ENCODE results near the gene CHRM4. TPM values are rescaled to one million over a fixed set of nuclear protein-coding genes. Genes with fewer than 3 reads are reported as not detected.

CHRM4 gene
- total RNA-seq, 1 donor = 1.3 TPM

GRCh38 chr11:46414466-46414796 lies 22.9 kb upstream of the CHRM4 start:
- Histone ChIP-seq H3K4me3 (ENCODE audit: low read length) (no peak overlapping the region), H3K4me1 (ENCODE audit: insufficient read depth, low read length) (no peaks in the 10 kb centered on the region), H3K9me3 (ENCODE audit: low read depth, low read length) (no peaks in the 10 kb centered on the region), H3K27me3 (ENCODE audit: insufficient read depth, low read length) (no peaks in the 10 kb centered on the region)

DNA sequence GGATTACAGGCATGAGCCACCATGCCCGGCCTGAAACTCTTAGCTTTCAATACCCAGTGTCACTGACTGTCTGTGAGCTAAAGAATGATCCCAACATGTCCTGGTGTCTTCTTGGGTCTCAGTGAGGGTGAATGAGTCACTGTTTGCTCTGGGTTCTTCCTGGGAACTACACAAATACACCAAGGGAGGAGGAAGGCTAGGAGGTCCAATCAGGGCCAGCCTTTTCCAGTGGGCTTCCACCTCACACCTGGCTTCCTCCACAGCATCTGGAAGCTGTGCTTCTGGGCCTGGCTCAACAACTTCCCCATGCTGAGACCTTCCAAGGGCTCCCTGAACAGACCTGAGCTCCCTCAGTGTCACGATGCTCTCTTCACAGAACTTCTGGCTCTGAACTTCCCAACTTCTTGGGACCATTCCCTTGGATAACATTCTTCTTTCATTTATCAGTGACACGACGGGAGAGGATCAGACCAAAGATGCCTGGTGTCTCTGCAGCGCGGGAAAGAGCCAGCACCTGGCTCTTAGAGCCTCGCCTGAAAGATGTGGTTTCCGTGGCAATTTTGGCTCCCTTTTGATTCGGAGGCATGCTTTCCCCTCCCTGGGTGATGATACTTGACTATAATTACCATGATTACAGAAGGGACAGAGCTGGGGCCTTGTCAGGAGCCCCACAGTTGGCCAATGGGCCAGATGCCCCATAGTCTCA lies 22.3 kb upstream of the CHRM4 start:
- no peaks in the 10 kb centered on the region for H3K4me1 ChIP-seq (ENCODE audit: insufficient read depth, low read length)
- H3K4me3 ChIP-seq (ENCODE audit: low read length) = no peak overlapping the region

DNA sequence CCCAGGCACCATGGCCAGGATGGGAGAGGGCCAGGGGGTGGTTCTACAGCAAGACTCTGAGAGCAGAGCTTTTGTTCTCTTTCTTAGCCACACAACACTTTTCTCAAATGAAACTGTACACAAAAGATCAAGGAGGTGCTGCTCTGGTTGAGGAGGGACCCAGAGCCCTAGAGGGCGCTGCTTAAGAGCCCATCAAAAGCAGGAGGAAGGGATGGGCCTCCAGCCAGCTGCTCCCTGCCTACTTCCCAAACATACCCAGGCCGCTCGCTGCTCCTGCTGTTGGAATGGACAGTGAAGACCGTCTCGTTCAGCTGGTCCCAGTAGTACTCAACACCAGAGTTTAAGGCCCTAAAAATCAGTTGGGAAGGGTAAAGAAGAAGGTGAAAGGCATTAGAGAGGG lies 18.4 kb upstream of the CHRM4 start:
- Histone ChIP-seq H3K4me1 (ENCODE audit: insufficient read depth, low read length) (no peaks in the 10 kb centered on the region), H3K9me3 (ENCODE audit: low read depth, low read length) (no peaks in the 10 kb centered on the region), H3K27me3 (ENCODE audit: insufficient read depth, low read length) (no peaks in the 10 kb centered on the region), H3K4me3 (ENCODE audit: low read length) (no peak overlapping the region)

More for the DNA sequence above, 22.3 kb upstream of the CHRM4 start:
- Histone ChIP-seq H3K27me3 (ENCODE audit: insufficient read depth, low read length) (no peaks in the 10 kb centered on the region), H3K9me3 (ENCODE audit: low read depth, low read length) (no peaks in the 10 kb centered on the region)

GRCh38 chr11:46408407-46408986 lies 16.9 kb upstream of the CHRM4 start:
- Histone ChIP-seq H3K9me3 (ENCODE audit: low read depth, low read length) (no peaks in the 10 kb centered on the region), H3K4me3 (ENCODE audit: low read length) (no peak overlapping the region)

GRCh38 chr11:46407635-46408034 lies 16.1 kb upstream of the CHRM4 start:
- no peaks in the 10 kb centered on the region for H3K27me3 ChIP-seq (ENCODE audit: insufficient read depth, low read length)
- H3K4me1 ChIP-seq (ENCODE audit: insufficient read depth, low read length) = no peaks in the 10 kb centered on the region
- no peak overlapping the region for H3K4me3 ChIP-seq (ENCODE audit: low read length)
- no peaks in the 10 kb centered on the region for H3K9me3 ChIP-seq (ENCODE audit: low read depth, low read length)

More at GRCh38 chr11:46408407-46408986, 16.9 kb upstream of the CHRM4 start:
- H3K4me1 ChIP-seq (ENCODE audit: insufficient read depth, low read length) = no peaks in the 10 kb centered on the region
- no peaks in the 10 kb centered on the region for H3K27me3 ChIP-seq (ENCODE audit: insufficient read depth, low read length)

- Histone ChIP-seq H3K4me1 (ENCODE audit: insufficient read depth, low read length) (no peaks in the 10 kb centered on the region), H3K27me3 (ENCODE audit: insufficient read depth, low read length) (no peaks in the 10 kb centered on the region), H3K4me3 (ENCODE audit: low read length) (no peak overlapping the region), H3K9me3 (ENCODE audit: low read depth, low read length) (no peaks in the 10 kb centered on the region)
These were observed 13.0 kb upstream of the CHRM4 start for GRCh38 chr11:46404476-46405017.

- Histone ChIP-seq H3K9me3 (ENCODE audit: low read depth, low read length) (no peaks in the 10 kb centered on the region), H3K27me3 (ENCODE audit: insufficient read depth, low read length) (no peaks in the 10 kb centered on the region), H3K4me3 (ENCODE audit: low read length) (no peak overlapping the region), H3K4me1 (ENCODE audit: insufficient read depth, low read length) (no peaks in the 10 kb centered on the region)
These were observed 11.7 kb upstream of the CHRM4 start for GRCh38 chr11:46402957-46403902.

DNA sequence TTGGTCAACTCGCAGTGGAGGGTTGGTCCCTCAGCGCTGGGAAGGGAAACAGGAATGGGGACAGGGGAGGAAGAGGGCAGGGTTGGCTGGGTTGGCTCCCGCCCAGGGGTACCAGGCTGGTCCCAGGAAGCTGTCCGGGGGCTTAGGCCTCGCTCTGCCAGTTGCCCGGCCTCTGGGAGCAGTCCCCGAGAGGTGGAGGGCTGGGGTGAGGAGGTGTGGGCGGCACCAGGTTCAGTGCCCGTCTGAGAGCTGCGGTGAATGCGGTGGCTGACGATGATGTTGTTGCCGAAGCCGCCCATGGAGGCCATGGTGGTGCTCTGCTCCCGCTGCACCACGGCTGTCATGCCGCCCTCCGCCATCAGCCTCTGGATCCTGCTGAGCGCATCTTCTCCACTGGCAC lies 6.0 kb upstream of the CHRM4 start:
- Histone ChIP-seq H3K27me3 (ENCODE audit: insufficient read depth, low read length) (peaks cover 9% of the 10 kb centered on the region), H3K4me1 (ENCODE audit: insufficient read depth, low read length) (peaks cover 6% of the 10 kb centered on the region), H3K4me3 (ENCODE audit: low read length) (no peak overlapping the region), H3K9me3 (ENCODE audit: low read depth, low read length) (no peaks in the 10 kb centered on the region)

- Histone ChIP-seq H3K27me3 (ENCODE audit: insufficient read depth, low read length) (peaks cover 35% of the 10 kb centered on the region), H3K4me3 (ENCODE audit: low read length) (no peak overlapping the region), H3K9me3 (ENCODE audit: low read depth, low read length) (no peaks in the 10 kb centered on the region), H3K4me1 (ENCODE audit: insufficient read depth, low read length) (peaks cover 34% of the 10 kb centered on the region)
These were observed 2.2 kb upstream of the CHRM4 start for GRCh38 chr11:46393759-46394158.

DNA sequence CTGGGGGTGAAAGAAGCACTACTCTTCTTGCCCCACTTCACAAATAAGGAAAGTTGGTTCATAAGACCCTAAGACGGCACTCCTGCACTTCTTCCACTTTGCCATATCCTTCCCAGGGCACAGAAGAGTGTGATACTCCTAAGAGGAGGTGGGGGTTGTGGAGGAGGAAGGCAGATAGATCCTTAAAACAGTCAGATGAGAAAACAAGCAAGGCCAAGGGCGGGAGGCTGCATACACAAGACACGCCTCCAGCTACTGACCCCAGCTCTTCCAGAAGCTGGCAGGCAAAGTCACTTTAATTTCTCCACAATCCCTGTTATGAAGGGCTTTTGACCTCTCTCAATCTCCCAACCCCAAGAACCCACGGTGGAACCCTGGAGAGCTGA lies 1.6 kb upstream of the CHRM4 start:
- Histone ChIP-seq H3K4me1 (ENCODE audit: insufficient read depth, low read length) (peaks cover 35% of the 10 kb centered on the region), H3K27me3 (ENCODE audit: insufficient read depth, low read length) (peaks cover 40% of the 10 kb centered on the region), H3K4me3 (ENCODE audit: low read length) (no peak overlapping the region), H3K9me3 (ENCODE audit: low read depth, low read length) (no peaks in the 10 kb centered on the region)

DNA sequence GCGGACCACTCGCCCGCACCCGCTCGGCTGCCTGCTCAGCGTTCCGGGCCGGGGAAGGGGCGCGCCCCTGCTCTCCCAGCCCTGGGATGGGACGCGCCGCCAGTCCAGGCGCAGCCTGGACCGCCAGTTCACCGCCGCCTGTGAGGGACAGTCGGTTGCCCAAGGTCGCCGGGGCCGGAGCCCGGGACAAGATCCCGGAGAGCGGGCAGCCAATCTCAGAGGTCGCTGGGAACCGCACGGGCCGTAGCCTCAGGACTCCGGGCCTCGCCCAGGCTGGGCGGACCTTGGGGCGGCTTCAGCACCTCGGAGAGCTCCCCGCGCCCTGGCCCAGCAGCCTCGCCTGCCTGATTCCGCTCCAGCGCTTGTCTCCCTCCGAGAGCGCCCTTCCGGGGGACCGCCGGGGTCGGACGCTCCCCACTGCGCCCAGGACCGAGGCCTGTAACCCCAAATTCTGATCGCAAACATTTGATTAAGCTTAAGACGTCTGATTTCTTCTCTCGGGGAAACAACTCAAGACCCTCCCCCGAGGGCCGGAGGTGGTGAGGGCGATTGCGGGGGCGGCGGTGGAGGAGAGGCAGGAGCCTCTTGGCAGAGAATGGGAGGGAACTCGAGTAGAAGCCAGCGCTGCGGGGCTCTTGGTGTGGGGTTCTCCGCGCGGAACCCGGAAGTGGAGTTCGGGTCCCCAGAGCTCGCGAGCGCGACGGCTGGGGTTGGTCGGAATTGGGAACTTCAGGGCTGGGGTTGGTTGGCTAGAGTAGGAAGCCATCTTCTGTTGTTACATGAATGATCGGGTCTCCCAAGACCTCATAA lies 1.1 kb upstream of the CHRM4 start:
- peaks cover 41% of the 10 kb centered on the region for H3K4me1 ChIP-seq (ENCODE audit: insufficient read depth, low read length)
- peaks cover 46% of the 10 kb centered on the region for H3K27me3 ChIP-seq (ENCODE audit: insufficient read depth, low read length)
- no peaks in the 10 kb centered on the region for H3K9me3 ChIP-seq (ENCODE audit: low read depth, low read length)
- H3K4me3 ChIP-seq (ENCODE audit: low read length) = no peak overlapping the region

- peaks cover 41% of the 10 kb centered on the region for H3K4me1 ChIP-seq (ENCODE audit: insufficient read depth, low read length)
- no peaks in the 10 kb centered on the region for H3K9me3 ChIP-seq (ENCODE audit: low read depth, low read length)
- no peak overlapping the region for H3K4me3 ChIP-seq (ENCODE audit: low read length)
- peaks cover 59% of the 10 kb centered on the region for H3K27me3 ChIP-seq (ENCODE audit: insufficient read depth, low read length)
These were observed 394 bp downstream of the CHRM4 start for GRCh38 chr11:46391186-46391577.

DNA sequence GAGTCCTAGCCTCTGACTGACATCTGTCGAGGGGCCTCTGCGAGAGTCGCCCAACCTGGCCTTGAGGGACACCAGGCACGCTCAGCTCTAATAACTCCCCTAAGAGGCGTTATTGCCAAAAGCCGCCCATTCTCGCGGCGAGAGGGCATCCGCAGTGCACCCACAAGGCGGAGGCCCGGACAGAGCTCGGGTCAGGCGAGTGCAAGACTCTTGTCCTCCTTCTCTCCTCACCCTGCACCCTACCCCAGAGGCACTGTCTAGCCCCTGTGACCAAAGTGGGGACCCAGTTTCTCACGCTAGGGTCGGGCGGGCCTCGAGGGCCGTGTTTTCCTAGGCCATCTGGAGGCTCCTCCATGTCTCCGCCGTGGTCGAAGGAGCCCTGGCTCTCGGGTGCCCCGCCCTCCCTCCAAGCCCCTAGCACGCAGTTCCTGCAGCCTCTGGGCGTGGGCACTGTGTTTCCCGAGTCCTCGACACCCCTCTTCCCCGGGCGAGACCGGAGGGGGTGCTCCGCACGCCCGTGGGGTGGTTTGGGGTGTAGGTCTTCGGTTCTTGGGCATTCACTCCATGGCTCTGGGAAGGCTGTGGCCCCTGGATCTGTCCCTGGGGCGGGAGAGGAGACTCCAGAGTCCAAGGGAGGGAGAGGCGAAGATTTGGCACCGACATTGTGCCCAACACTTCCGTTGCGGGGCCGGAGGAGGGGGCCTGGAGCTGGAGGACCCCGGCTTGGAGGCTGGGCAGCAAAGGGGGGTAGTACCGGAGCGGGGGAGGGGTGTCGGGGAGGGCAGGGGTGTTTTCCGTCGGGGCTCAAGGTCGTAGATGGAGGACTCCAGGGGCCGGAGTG lies 1.0 kb downstream of the CHRM4 start:
- Histone ChIP-seq H3K4me3 (ENCODE audit: low read length) (no peak overlapping the region), H3K27me3 (ENCODE audit: insufficient read depth, low read length) (peaks cover 59% of the 10 kb centered on the region), H3K4me1 (ENCODE audit: insufficient read depth, low read length) (peaks cover 41% of the 10 kb centered on the region), H3K9me3 (ENCODE audit: low read depth, low read length) (no peaks in the 10 kb centered on the region)

Measured in mononuclear cell (primary cell).